HCT116 (cell line): ENCODE data around the gene CCDC183. TPM values are rescaled to one million over a fixed set of nuclear protein-coding genes. Genes with fewer than 3 reads are reported as not detected.

Source experiments
- ATAC-seq: fragments of 200-7000 bp; cut with Tn5 transposase; 2 replicates; pipeline ENCODE4 v1.9.1; 2020; ENCODE audit warnings: mild to moderate bottlenecking, moderate library complexity
- BruUV-seq: library from RNA; stranded (reverse); fragments of 400-500 nt; replicated peaks from 2 replicates; lab custom pipeline; 2021; lab: Mats Ljungman, UMichigan
- CTCF ChIA-PET: fragments of 300-600 bp; sonication (Branson Sonifier 250); formaldehyde crosslinking; loops from one replicate; lab custom pipeline; 2021; ENCODE audit warnings: antibody characterized with exemption; lab: Charles Lee
- POLR2A ChIA-PET: fragments of 300-600, 350-600 bp; sonication (Branson Sonifier 250); formaldehyde crosslinking; loops from one replicate; lab custom pipeline; 2021; ENCODE audit warnings: antibody characterized with exemption; lab: Charles Lee
- RAD21 ChIA-PET, 2 experiments: fragments of 300-600 bp; sonication (Branson Sonifier 250); formaldehyde crosslinking; loops; one replicate each; lab custom pipeline; 2023; ENCODE audit warnings: low total read pairs in 2 of 2; ENCODE audit not compliant: uncharacterized antibody in 2 of 2, unreplicated experiment in 2 of 2, low non-redundant PET in 1 of 2; lab: Charles Lee
- DNase-seq: peaks from one replicate; pipeline ENCODE4 v3.0.0-alpha.2; 2010; ENCODE audit warnings: low read depth, low spot score
- H2AFZ ChIP-seq: fragments of 200-600 bp; shearing (Covaris generic), sonication (generic); 2 replicates; pipeline ENCODE4 v1.6.1; 2017; ENCODE audit warnings: low read depth, mixed run types, mixed read lengths, antibody characterized with exemption, low read length; ENCODE audit not compliant: poor library complexity, severe bottlenecking
- H3K27ac ChIP-seq: 2 replicates; pipeline ENCODE4 v1.5.1; 2012; ENCODE audit warnings: low read depth, low read length
- H3K27me3 ChIP-seq: fragments of 200-600 bp; sonication (generic); 2 replicates; pipeline ENCODE4 v1.6.1; 2016; ENCODE audit warnings: mixed run types, low read length, mixed read lengths; ENCODE audit not compliant: insufficient read depth
- H3K36me3 ChIP-seq, 2 experiments: fragments of 200-500 bp in 1 of 2; fragments of 200-600 bp in 1 of 2; sonication (Bioruptor generic) in 1 of 2; sonication (generic) in 1 of 2; 2 replicates each; pipeline versions ENCODE4 v1.5.1 to v1.6.1; 2014 to 2016; ENCODE audit warnings: low read length in 2 of 2, inconsistent platforms in 1 of 2, mixed read lengths in 1 of 2, mixed run types in 1 of 2; ENCODE audit not compliant: insufficient read depth in 2 of 2, control insufficient read depth in 1 of 2
- H3K4me1 ChIP-seq, 2 experiments: fragments of 200-600 bp in 1 of 2; sonication (generic) in 1 of 2; 2 replicates each; pipeline versions ENCODE4 v1.5.1 to v1.6.1; 2012 to 2017; ENCODE audit warnings: low read length in 2 of 2, inconsistent platforms in 1 of 2, mild to moderate bottlenecking in 1 of 2, mixed read lengths in 1 of 2, mixed run types in 1 of 2, moderate library complexity in 1 of 2; ENCODE audit not compliant: insufficient read depth in 2 of 2, control insufficient read depth in 1 of 2
- H3K4me2 ChIP-seq: fragments of 200-600 bp; sonication (generic); 2 replicates; pipeline ENCODE4 v1.6.1; 2017; ENCODE audit warnings: mixed run types, low read length, mixed read lengths
- H3K4me3 ChIP-seq, 2 experiments: fragments of 200-600 bp in 1 of 2; sonication (generic) in 1 of 2; replicated peaks in 1 of 2; 2 replicates each; pipeline ENCODE4 v1.5.1; 2011 to 2016; ENCODE audit warnings: low read length in 2 of 2, control low read depth in 1 of 2, low read depth in 1 of 2, mild to moderate bottlenecking in 1 of 2, mixed read lengths in 1 of 2, mixed run types in 1 of 2
- H3K79me2 ChIP-seq: fragments of 200-600 bp; sonication (generic); 2 replicates; pipeline ENCODE4 v1.6.1; 2017; ENCODE audit warnings: mild to moderate bottlenecking, mixed run types, low read length, moderate library complexity, mixed read lengths; ENCODE audit not compliant: insufficient read depth
- H3K9ac ChIP-seq: fragments of 200-600 bp; sonication (generic); 2 replicates; pipeline ENCODE4 v1.6.1; 2016; ENCODE audit warnings: low read length, mixed read lengths
- H3K9me2 ChIP-seq: fragments of 200-600 bp; sonication (generic), shearing (Covaris generic); 2 replicates; pipeline ENCODE4 v1.6.1; 2017; ENCODE audit warnings: mixed run types, mild to moderate bottlenecking, moderate library complexity; ENCODE audit not compliant: insufficient read depth
- H3K9me3 ChIP-seq, 2 experiments: fragments of 200-500 bp in 1 of 2; fragments of 200-600 bp in 1 of 2; sonication (Bioruptor generic) in 1 of 2; sonication (generic) in 1 of 2; 2 replicates each; pipeline ENCODE4 v1.6.1; 2014 to 2017; ENCODE audit warnings: low read length in 2 of 2, mixed read lengths in 2 of 2, inconsistent platforms in 1 of 2, low read depth in 1 of 2, mild to moderate bottlenecking in 1 of 2, mixed run types in 1 of 2, moderate library complexity in 1 of 2; ENCODE audit not compliant: control insufficient read depth in 1 of 2, insufficient read depth in 1 of 2
- H4K20me1 ChIP-seq: fragments of 200-600 bp; sonication (generic), shearing (Covaris generic); 2 replicates; pipeline ENCODE4 v1.6.1; 2017; ENCODE audit warnings: mixed run types, mild to moderate bottlenecking, moderate library complexity; ENCODE audit not compliant: insufficient read depth
- ATF3 ChIP-seq: IDR thresholded peaks from 2 replicates; pipeline ENCODE4 v1.6.1; 2012
- CBX3 ChIP-seq: IDR thresholded peaks from 2 replicates; pipeline ENCODE4 v1.6.1; 2012; ENCODE audit warnings: low read depth
- CEBPB ChIP-seq: IDR thresholded peaks from 2 replicates; pipeline ENCODE4 v1.6.1; 2012; ENCODE audit warnings: low read depth
- EGR1 ChIP-seq: IDR thresholded peaks from 2 replicates; pipeline ENCODE4 v1.6.1; 2012; ENCODE audit warnings: low read depth
- ELF1 ChIP-seq: IDR thresholded peaks from 2 replicates; pipeline ENCODE4 v1.6.1; 2012; ENCODE audit warnings: low read depth, borderline replicate concordance
- EZH2 ChIP-seq: fragments of 200-600 bp; sonication (generic); IDR thresholded peaks from 2 replicates; pipeline ENCODE4 v1.6.1; 2017; ENCODE audit warnings: antibody characterized with exemption, mixed run types
- FOSL1 ChIP-seq: IDR thresholded peaks from 2 replicates; pipeline ENCODE4 v1.6.1; 2012; ENCODE audit warnings: low read depth
- POLR2A ChIP-seq: IDR thresholded peaks from 2 replicates; pipeline ENCODE4 v1.7.0; 2011; ENCODE audit warnings: borderline replicate concordance; ENCODE audit not compliant: insufficient read depth, insufficient read length; ENCODE audit errors: extremely low read depth
- POLR2AphosphoS5 ChIP-seq: IDR thresholded peaks from 2 replicates; pipeline ENCODE4 v1.6.1; 2011; ENCODE audit warnings: mild to moderate bottlenecking, low read depth, low read length, moderate library complexity
- RAD21 ChIP-seq: IDR thresholded peaks from 2 replicates; pipeline ENCODE4 v1.6.1; 2012; ENCODE audit warnings: low read depth, mild to moderate bottlenecking
- REST ChIP-seq: IDR thresholded peaks from 2 replicates; pipeline ENCODE4 v1.6.1; 2012; ENCODE audit warnings: low read depth
- SIN3A ChIP-seq: IDR thresholded peaks from 2 replicates; pipeline ENCODE4 v1.6.1; 2012; ENCODE audit warnings: low read depth
- SP1 ChIP-seq: IDR thresholded peaks from 2 replicates; pipeline ENCODE4 v1.6.1; 2012; ENCODE audit warnings: low read depth
- SRF ChIP-seq: IDR thresholded peaks from 2 replicates; pipeline ENCODE4 v1.6.1; 2012; ENCODE audit warnings: low read depth
- TCF7L2 ChIP-seq: IDR thresholded peaks from 2 replicates; pipeline ENCODE4 v1.7.0; 2011; ENCODE audit warnings: borderline replicate concordance, inconsistent platforms; ENCODE audit not compliant: insufficient read depth, insufficient read length; ENCODE audit errors: extremely low read depth
- YY1 ChIP-seq: IDR thresholded peaks from 2 replicates; pipeline ENCODE4 v1.6.1; 2011; ENCODE audit warnings: low read length, low read depth, moderate library complexity, mild to moderate bottlenecking; ENCODE audit not compliant: insufficient replicate concordance; ENCODE audit errors: extremely low read depth
- ZBTB33 ChIP-seq: IDR thresholded peaks from 2 replicates; pipeline ENCODE4 v1.6.1; 2011; ENCODE audit warnings: mild to moderate bottlenecking, low read length, moderate library complexity; ENCODE audit not compliant: insufficient replicate concordance; ENCODE audit errors: extremely low read depth
- ZFX ChIP-seq: fragments of 450-650 bp; IDR thresholded peaks from 2 replicates; pipeline ENCODE4 v1.6.1; 2017
- ZNF274 ChIP-seq: fragments of 200-500 bp; sonication (Bioruptor generic); IDR thresholded peaks from 2 replicates; pipeline ENCODE4 v1.6.1; 2014; ENCODE audit warnings: mild to moderate bottlenecking, low read depth, low read length, inconsistent platforms
- intact Hi-C: fragments of 100-400 bp; cut with micrococcal nuclease; formaldehyde crosslinking; loops from 2 replicates; pipeline ENCODE4 v1.10.0; 2022
- total RNA-seq: library from RNA; stranded (reverse); gene quantifications from one replicate; pipeline ENCODE4 v1.2.1, GENCODE V29; 2021; ENCODE audit not compliant: unreplicated experiment

CCDC183 gene
- total RNA-seq, 1 experiment from 2014 or later = 2.8 TPM

GRCh38 chr9:136761545-136761981 lies 34.6 kb upstream of the CCDC183 start:
- RAD21 ChIA-PET = no interaction called here

More at GRCh38 chr9:136761545-136761981, 34.6 kb upstream of the CCDC183 start:
- H3K27ac ChIP-seq = no peak overlapping the region
- no peak overlapping the region for H3K9ac ChIP-seq
- peaks cover 13 to 25% of the 10 kb centered on the region in 2 experiments; a peak in 3 of 4 replicates for H3K4me1 ChIP-seq
- no peaks in the 10 kb centered on the region for H3K79me2 ChIP-seq
- ATAC-seq (no peak), DNase-seq (no peak)
- H3K9me2 ChIP-seq = no peaks in the 10 kb centered on the region
- BruUV-seq = no TSS peak
- CTCF ChIA-PET = interaction anchor here (0.9 kb wide), 1 partner anchor 325 kb away, joined by 3 read pairs; the partner anchor contains the start of gene MAN1B1
- H3K27me3 ChIP-seq = no peaks in the 10 kb centered on the region
- H3K4me2 ChIP-seq = peak overlapping the region; percentile 58; the same call in 1 of the 2 replicates
- POLR2A ChIA-PET = no interaction called here
- H4K20me1 ChIP-seq = no peaks in the 10 kb centered on the region
- H3K36me3 ChIP-seq = no peaks in the 10 kb centered on the region
- no peak overlapping the region for H3K4me3 ChIP-seq
- H3K9me3 ChIP-seq = no peaks in the 10 kb centered on the region; a peak in 1 of 4 replicates
- TF ChIP-seq SP1 (no peak), REST (no peak), CBX3 (no peak), CEBPB (no peak), SIN3A (no peak), ELF1 (no peak), SRF (no peak), YY1 (no peak), ZBTB33 (no peak), TCF7L2 (no peak), EGR1 (no peak), RAD21 (no peak), ATF3 (no peak), FOSL1 (no peak), POLR2AphosphoS5 (no peak), EZH2 (no peak), ZNF274 (no peak), POLR2A (no peak), ZFX (no peak)
- H2AFZ ChIP-seq = no peak overlapping the region
- intact Hi-C loops = no loop called here
